Thoracic aorta (tissue), 2 donors: ENCODE data around the gene ZNF606. TPM values are rescaled to one million over a fixed set of nuclear protein-coding genes. Genes with fewer than 3 reads are reported as not detected.

Source experiments
- ATAC-seq: fragments of 150-250 bp; one replicate; pipeline ENCODE4 v1.8.0; 2017; ENCODE audit warnings: low read depth; ENCODE audit not compliant: insufficient number of reproducible peaks, low FRiP score
- DNase-seq: peaks from one replicate; pipeline ENCODE4 v3.0.0-alpha.2; 2020; ENCODE audit warnings: low spot score
- H3K27ac ChIP-seq, 2 donors: fragments of 200-600 bp; sonication (generic); 1 replicate in 1 of 2; 2 replicates in 1 of 2; pipeline ENCODE4 v1.5.1; 2016; ENCODE audit warnings: mild to moderate bottlenecking in 2 of 2, moderate library complexity in 2 of 2
- H3K27me3 ChIP-seq: fragments of 200-600 bp; sonication (generic); replicated peaks from 2 replicates; pipeline ENCODE4 v1.6.0; 2016; ENCODE audit warnings: mild to moderate bottlenecking; ENCODE audit not compliant: insufficient read depth
- H3K36me3 ChIP-seq: fragments of 200-600 bp; sonication (generic); one replicate; pipeline ENCODE4 v1.5.1; 2016
- H3K4me1 ChIP-seq, 2 donors: fragments of 200-600 bp; sonication (generic); 1 replicate in 1 of 2; 2 replicates in 1 of 2; pipeline versions ENCODE4 v1.5.1 to v1.6.0; 2016; ENCODE audit warnings: low read depth in 2 of 2, mild to moderate bottlenecking in 1 of 2; ENCODE audit not compliant: control insufficient read depth in 1 of 2
- H3K4me3 ChIP-seq: fragments of 200-600 bp; sonication (generic); 2 replicates; pipeline ENCODE4 v1.5.1; 2016; ENCODE audit warnings: mild to moderate bottlenecking
- H3K9me3 ChIP-seq: fragments of 200-600 bp; sonication (generic); 2 replicates; pipeline ENCODE4 v1.5.1; 2016
- CTCF ChIP-seq: fragments of 200-600 bp; sonication (generic); IDR thresholded peaks from one replicate; pipeline ENCODE4 v1.5.1; 2019; ENCODE audit warnings: antibody characterized with exemption
- total RNA-seq, 2 donors: library from RNA; depleted of rRNA; stranded (reverse); fragments of >200 nt; gene quantifications; one replicate each; pipeline versions ENCODE4 v1.1.0 to v1.2.3, GENCODE V29; 2016

ZNF606 gene
- total RNA-seq, 2 donors from 2014 or later = 13.7 to 24.5 TPM

- no peak for TF ChIP-seq CTCF
- peaks cover 46% of the 10 kb centered on the region for H3K9me3 ChIP-seq
- no peaks in the 10 kb centered on the region for H3K4me1 ChIP-seq
- H3K27ac ChIP-seq = no peak overlapping the region
- no peak overlapping the region for H3K4me3 ChIP-seq
- no peaks in the 10 kb centered on the region for H3K36me3 ChIP-seq
- DNase-seq (no peak), ATAC-seq (no peak)
- no peaks in the 10 kb centered on the region for H3K27me3 ChIP-seq
These were observed 42.3 kb upstream of the ZNF606 start for GRCh38 chr19:58044886-58045285.

GRCh38 chr19:58044391-58044790 lies 41.8 kb upstream of the ZNF606 start:
- H3K4me3 ChIP-seq = no peak overlapping the region
- DNase-seq (no peak), ATAC-seq (no peak)
- no peaks in the 10 kb centered on the region for H3K36me3 ChIP-seq
- no peak for TF ChIP-seq CTCF
- H3K27me3 ChIP-seq = no peaks in the 10 kb centered on the region
- no peak overlapping the region for H3K27ac ChIP-seq
- H3K9me3 ChIP-seq = peaks cover 42% of the 10 kb centered on the region
- H3K4me1 ChIP-seq = no peaks in the 10 kb centered on the region

GRCh38 chr19:58042495-58043340 lies 40.1 kb upstream of the ZNF606 start:
- no peak for ATAC-seq
- peaks cover 29% of the 10 kb centered on the region for H3K9me3 ChIP-seq
- TF ChIP-seq CTCF = no peak

GRCh38 chr19:58040751-58041525 lies 38.3 kb upstream of the ZNF606 start:
- no peaks in the 10 kb centered on the region for H3K27me3 ChIP-seq
- no peaks in the 10 kb centered on the region for H3K4me1 ChIP-seq
- TF ChIP-seq CTCF = no peak
- no peak overlapping the region for H3K4me3 ChIP-seq
- DNase-seq (no peak), ATAC-seq (no peak)
- H3K36me3 ChIP-seq = no peaks in the 10 kb centered on the region
- peaks cover 34% of the 10 kb centered on the region for H3K9me3 ChIP-seq
- H3K27ac ChIP-seq = no peak overlapping the region

More at GRCh38 chr19:58042495-58043340, 40.1 kb upstream of the ZNF606 start:
- Histone ChIP-seq H3K4me3 (no peak overlapping the region), H3K27ac (no peak overlapping the region), H3K27me3 (no peaks in the 10 kb centered on the region), H3K4me1 (no peaks in the 10 kb centered on the region), H3K36me3 (no peaks in the 10 kb centered on the region)
- DNase-seq = no peak

- H3K9me3 ChIP-seq = peaks cover 25% of the 10 kb centered on the region
- H3K36me3 ChIP-seq = no peaks in the 10 kb centered on the region
- no peaks in the 10 kb centered on the region for H3K4me1 ChIP-seq
- no peak overlapping the region for H3K4me3 ChIP-seq
- no peaks in the 10 kb centered on the region for H3K27me3 ChIP-seq
- TF ChIP-seq CTCF = no peak
- DNase-seq (no peak), ATAC-seq (no peak)
- no peak overlapping the region for H3K27ac ChIP-seq
These were observed 36.1 kb upstream of the ZNF606 start for GRCh38 chr19:58038688-58039204.
